HG02642 (cell line): ENCODE measurements around the gene KRTAP1-4.
"Not testable (repeated sequence)": the region's sequence is repeated elsewhere in the genome, so short reads cannot be mapped to it uniquely, and the experiment has no call there.

Experiments used
- ATAC-seq: cut with Tn5 transposase; IDR thresholded peaks from one replicate; pipeline ENCODE4 v1.9.1; 2021; ENCODE audit warnings: mild to moderate bottlenecking; ENCODE audit not compliant: unreplicated experiment, poor library complexity

Gene KRTAP1-4

GRCh38 chr17:41049110-41049509, 19.1 kb upstream of the KRTAP1-4 start:
- no peak for ATAC-seq

DNA sequence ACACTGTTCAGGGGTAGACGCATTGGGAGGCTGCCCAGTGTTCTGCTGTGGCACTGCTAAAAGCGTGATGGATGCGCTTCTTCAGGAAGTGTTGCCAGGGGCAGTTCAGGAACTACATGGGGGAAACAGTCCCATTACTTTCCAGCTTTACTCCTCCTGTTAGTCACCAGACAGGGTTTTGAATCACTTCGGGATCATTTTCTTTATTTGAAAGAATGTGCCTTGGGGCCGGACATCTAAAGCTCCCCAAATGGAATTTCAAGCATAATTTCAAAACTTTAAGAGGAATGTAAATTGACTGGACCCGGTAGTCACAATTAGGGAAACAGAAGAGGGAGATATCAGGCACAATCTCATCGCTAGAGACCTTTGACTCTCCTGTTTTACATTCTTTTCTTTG, 18.4 kb upstream of the KRTAP1-4 start:
- ATAC-seq, result no peak

DNA sequence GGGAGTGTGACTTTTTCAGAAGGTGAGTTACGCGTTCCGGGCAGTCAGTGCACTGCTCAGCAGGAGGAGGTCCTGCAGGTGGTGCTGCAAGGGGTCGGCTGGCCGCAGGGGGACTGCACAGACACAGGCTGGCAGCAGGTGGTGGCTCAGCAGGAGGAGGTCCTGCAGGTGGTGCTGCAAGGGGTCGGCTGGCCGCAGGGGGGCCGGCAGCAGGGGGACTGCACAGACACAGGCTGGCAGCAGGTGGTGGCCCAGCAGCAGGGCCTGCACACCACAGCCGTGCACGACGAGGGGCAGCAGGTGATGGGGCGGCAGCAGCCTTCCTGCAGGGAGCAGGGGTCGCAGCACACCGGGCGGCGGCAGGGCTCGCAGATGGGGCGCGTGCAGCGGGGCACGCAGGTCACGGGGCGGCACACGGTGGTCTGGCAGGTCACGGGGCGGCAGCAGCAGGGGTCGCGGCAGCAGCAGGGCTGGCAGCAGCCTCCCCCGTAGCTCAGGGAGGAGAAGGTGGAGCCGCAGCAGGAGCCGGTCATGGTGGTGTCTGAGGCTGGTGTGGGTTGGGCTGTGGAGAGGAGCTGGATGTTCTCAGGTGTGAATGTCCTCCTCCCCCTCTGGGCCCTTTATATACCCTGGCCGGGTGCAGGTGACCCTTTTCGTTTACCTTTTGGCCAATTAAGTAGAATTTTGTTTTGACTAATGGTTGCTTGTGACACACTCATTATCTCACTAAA, 16.9 kb upstream of the KRTAP1-4 start, which contains the start of gene KRTAP2-1:
TSS of gene KRTAP2-1 (minus strand) at position 582 of the 731 bp plus-strand sequence. CDS start at position 533, 49 bp downstream.
- ATAC-seq, result not testable (repeated sequence)

DNA sequence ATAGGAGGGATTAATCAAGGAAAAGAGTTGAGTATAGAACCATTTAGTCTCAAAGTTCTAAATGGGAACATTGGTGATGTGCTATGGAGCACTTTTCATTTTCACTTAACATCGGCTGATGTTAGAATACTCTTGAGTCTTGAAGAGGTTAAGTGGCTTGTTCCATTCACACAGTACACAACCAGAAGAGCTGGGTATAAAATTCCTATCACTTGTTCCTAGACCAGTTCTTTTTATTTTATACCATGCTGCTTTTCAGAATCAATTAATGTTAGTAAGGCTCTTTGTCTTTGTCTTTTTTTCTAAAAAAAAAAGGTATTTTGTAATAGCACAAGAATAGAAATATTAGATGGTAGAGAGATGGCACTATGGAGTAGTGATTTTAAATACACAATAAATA, 13.0 kb upstream of the KRTAP1-4 start:
- no peak for ATAC-seq

DNA sequence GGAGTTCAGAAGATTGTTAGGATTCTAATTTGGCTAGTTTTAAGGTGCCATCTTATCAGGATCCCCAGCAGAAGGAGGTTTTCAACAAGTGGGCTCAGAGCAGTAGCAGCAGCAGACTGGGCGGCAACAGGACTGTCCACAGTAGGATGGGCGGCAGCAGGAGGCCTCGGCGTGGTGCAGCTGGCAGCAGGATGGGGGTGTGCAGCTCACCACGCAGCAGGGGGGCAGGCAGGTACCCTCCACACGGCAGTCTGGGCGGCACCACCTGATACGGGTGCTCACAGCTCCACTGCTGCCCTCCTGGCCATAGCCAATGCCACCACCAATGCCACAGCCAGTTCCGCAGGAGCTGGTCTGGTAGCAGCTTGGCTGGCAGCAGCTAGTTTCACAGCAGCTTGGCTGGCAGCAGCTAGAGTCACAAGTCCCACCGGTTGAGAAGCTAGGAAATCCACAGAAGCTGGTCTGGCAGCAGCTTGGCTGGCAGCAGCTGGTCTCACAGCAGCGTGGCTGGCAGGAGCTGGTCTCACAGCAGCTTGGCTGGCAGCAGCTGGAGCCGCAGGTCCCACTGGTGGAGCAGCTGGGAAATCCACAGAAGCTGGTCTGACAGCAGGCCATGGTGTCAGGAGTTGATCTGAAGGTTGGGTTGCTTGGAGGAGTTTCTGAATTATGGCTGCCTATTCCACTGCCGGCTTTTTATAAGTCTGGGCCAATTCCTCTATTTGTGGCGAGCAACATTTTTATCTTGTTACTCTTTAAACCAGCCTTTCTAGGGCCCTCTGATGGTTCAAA, 11.0 kb upstream of the KRTAP1-4 start, which contains the start of gene KRTAP1-1:
TSS of gene KRTAP1-1 (minus strand) at position 668 of the 789 bp plus-strand sequence. CDS start at position 615, 53 bp downstream.
- not testable (repeated sequence) for ATAC-seq

DNA sequence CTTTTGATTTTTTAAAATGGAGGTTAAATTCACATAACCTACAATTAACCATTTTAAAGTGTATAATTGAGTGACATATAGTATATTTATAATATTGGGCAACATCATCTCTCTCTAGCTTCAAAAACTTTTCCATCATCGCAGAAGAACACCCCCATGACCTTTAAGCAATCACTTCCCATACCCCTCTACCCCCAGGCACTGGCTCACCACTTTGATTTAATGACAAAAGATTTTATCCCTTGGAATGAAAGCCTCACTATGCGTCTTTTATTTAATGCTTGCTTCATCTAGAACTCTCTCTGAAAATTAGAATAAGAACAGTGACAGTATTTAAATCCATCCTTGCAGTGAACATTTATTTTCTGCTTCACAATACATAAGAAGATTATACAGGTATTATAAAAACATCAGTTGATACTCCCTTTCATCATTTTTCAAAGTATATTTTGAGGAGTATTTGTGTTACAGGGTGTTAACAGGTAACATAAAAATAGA, 7.9 kb upstream of the KRTAP1-4 start:
- ATAC-seq, result no peak

- not testable (repeated sequence) for ATAC-seq
Observed at GRCh38 chr17:41034346-41034935, 4.4 kb upstream of the KRTAP1-4 start, which contains the start of gene KRTAP1-3. TSS of gene KRTAP1-3 (minus strand) at chr17:41034874. CDS start at chr17:41034821, 53 bp downstream.

- no peak for ATAC-seq
Observed at GRCh38 chr17:41026715-41027471, 3.1 kb downstream of the KRTAP1-4 start, which contains the start of gene KRTAP1-5. TSS of gene KRTAP1-5 (minus strand) at chr17:41027208. CDS start at chr17:41027155, 53 bp downstream.

DNA sequence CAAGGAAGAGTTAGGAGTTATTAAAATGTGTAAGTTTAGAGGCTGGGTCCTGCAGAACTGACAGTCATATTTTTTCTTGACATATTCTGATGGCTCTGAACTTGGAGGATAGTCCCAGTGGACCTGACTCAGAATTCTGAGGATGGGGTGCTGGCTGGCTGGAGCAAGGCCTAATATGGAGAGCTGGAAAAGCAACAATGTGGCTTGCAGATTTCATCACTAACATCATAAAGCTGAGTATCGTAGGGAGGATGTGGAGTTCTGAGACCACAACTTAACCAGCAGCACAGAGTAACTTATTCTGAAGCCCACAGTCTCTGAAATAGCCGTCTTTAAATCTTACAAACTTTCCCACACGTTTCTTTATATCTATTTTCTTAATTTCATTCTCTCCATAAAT, 5.3 kb downstream of the KRTAP1-4 start:
- ATAC-seq, result no peak

DNA sequence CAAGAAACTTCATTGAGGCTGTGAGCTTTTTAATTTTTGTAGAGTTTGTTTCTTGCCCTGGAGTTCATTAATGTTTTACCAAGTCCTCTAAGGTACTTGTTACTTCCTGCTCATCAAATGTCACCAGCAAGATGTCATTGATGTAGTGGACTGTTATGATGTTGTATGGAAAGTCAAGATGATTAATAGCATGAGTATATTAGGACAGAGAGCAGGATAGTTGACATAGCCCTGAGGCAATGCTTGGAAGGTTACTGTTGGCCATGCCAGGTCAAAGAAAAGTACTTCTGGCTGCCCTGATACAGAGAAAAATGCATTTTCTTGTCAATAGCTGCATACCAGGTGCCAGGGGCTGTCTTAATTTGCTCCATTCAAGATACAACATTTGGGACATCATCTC, 9.7 kb downstream of the KRTAP1-4 start:
- no peak for ATAC-seq

- ATAC-seq, result no peak
Observed at GRCh38 chr17:41019415-41019814, 10.6 kb downstream of the KRTAP1-4 start.

DNA sequence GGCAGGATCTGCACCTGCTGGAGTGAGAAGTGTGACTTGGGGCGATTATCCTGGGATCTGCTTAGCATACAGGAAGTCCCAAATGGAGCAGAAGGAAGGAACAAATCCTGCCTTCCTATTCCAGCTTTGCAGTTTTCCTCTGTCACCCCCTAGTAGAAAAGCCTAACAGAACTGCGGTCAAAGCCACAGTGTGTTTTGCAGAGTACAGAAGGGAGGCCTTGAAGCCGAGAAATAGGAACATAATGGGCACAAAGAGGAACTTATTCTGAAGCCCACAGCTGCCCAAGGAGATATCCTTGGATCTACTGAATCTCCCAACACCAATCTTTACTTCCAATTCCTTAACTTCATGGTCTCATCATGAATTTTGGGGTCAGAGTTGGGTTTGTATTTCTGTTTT, 11.5 kb downstream of the KRTAP1-4 start:
- no peak for ATAC-seq

DNA sequence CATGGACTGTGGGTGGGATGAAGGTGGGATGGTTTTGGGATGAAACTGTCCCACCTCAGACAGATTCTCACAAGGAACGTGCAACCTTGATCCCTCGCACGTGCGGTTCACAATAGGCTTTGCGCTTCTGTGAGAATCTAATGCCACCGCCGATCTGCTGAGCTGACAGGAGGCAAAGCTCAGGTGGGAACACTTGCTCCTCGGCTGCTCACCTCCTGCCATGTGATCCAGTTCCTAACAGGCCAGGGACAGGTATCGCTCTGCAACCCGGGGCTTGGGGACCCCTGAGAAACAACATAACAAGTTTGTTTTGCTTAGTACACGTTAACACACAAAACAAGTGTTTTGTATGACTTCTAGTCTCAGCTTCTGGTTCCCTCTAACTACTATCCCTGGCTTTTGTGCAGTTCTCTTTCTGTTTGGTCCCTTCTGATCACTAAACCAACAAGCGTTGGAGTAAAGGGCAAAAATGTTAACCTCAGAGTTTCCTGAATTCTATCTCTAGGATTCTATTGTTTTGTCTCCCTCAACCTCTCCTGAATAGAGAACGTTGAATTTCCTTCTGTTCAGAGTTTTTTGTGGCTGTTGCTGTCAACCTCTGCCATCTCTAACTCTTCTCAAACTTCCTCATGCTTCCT, 13.3 kb downstream of the KRTAP1-4 start:
- ATAC-seq, result no peak

- ATAC-seq, result no peak
Observed at GRCh38 chr17:41015454-41015853, 14.5 kb downstream of the KRTAP1-4 start.

GRCh38 chr17:41013606-41014005, 16.4 kb downstream of the KRTAP1-4 start:
- no peak for ATAC-seq

GRCh38 chr17:41013181-41013580, 16.8 kb downstream of the KRTAP1-4 start:
- ATAC-seq, result no peak

DNA sequence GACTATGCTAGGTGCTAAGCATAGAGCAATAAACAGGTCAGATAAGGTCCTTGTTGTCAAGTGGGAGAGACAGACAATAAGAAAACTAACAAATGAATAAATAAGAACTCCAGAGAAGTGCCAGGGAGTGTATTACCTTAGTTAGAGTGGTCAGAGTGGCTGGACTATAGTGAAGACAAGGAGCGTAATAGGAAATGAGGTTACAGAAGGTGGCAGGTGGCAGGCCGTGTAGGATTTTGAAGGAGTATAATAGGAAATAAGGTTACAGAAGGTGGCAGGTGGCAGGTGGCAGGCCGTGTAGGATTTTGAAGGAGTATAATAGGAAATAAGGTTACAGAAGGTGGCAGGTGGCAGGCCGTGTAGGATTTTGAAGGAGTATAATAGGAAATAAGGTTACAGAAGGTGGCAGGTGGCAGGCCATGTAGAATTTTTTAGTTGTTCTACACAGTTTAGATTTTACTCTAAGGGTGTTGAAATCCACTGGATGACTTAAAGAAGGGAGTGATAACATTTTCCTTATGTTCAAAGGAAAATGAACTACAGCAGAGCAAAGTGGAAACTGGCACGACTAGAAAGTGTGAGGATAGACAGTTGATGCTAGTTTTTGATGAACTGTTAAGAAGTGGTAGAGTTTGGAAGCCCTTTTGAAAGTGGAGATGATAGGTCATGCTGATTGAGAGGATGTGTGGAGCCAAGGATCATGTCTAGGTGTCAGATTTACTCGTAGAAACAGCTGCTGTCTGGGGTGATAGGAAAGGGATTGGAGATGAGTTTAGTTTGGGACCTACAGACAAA, 17.5 kb downstream of the KRTAP1-4 start:
- no peak for ATAC-seq

DNA sequence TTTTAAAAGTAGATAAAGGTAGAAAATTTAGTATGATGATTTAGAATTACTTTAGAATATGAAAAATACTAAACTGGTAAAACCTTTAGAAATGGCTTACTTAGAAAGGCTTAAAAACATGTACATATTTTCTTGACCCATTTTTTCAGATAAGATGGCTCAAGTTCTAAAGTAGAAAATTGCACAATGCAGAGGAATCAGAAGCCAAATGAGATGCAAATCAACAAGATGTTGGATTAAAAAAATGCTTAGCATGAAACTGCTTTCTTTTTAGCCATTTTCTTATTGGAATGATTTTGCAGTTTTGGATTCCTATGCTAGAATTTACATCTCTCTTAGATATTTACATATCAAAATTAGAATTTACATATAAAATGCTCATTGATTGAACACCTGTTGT, 19.6 kb downstream of the KRTAP1-4 start:
- no peak for ATAC-seq

GRCh38 chr17:41009936-41010335, 20.1 kb downstream of the KRTAP1-4 start:
- ATAC-seq, result no peak
